ENCODE results near the gene MSLN. TPM values are rescaled to one million over a fixed set of nuclear protein-coding genes. Genes with fewer than 3 reads are reported as not detected.

MSLN gene
- total RNA-seq, 4 donors from 2014 or later: 1.1 to 4.3 (median 4.0) TPM; not detected in 1

GRCh38 chr16:798666-799065, 38.1 kb downstream of the MSLN start:
- TF ChIP-seq CTCF (IDR thresholded peaks at IDR 0.05) (no peak), POLR2A (IDR thresholded peaks at IDR 0.05) (no peak)
- H3K4me3 ChIP-seq (ENCODE audit: low read depth, poor library complexity, severe bottlenecking): no peak overlapping the region
- WGBS, 2 donors: 85 to 88% methylated on average over 12 to 19 of the region's 19 CpGs
- intact Hi-C loops (cut with DNase I; ENCODE audit: low total_unique reads): no loop called here
- no peak for DNase-seq (ENCODE audit: low spot score in 2 of 2)

- DNase-seq (ENCODE audit: low spot score in 2 of 2): no peak
- no peak overlapping the region for H3K4me3 ChIP-seq (ENCODE audit: low read depth, poor library complexity, severe bottlenecking)
- TF ChIP-seq CTCF (IDR thresholded peaks at IDR 0.05): no peak
- TF ChIP-seq POLR2A (IDR thresholded peaks at IDR 0.05): no peak
- intact Hi-C loops (cut with DNase I; ENCODE audit: low total_unique reads): no loop called here
- WGBS, 2 donors: 49 to 59% methylated on average over 20 to 22 of the region's 22 CpGs
Observed at GRCh38 chr16:799111-799947, 38.8 kb downstream of the MSLN start.

GRCh38 chr16:799948-800833, 39.7 kb downstream of the MSLN start, which contains the start of gene GNG13:
Gene GNG13 (minus strand): TSS chr16:800734. CDS start chr16:799077, 1,657 bp downstream.
- no peak within 1 kb of the TSS for H3K4me3 ChIP-seq (ENCODE audit: low read depth, poor library complexity, severe bottlenecking)
- 4 to 6% methylated on average over 18 to 45 of the region's 57 CpGs for WGBS, 2 donors
- intact Hi-C loops (cut with DNase I; ENCODE audit: low total_unique reads): no loop called here
- no peak for DNase-seq (ENCODE audit: low spot score in 2 of 2)
- TF ChIP-seq CTCF (IDR thresholded peaks at IDR 0.05): no peak
- no peak for TF ChIP-seq POLR2A (IDR thresholded peaks at IDR 0.05)

- 5 to 16% methylated on average over 6 to 11 of the region's 17 CpGs for WGBS, 2 donors
- H3K4me3 ChIP-seq (ENCODE audit: low read depth, poor library complexity, severe bottlenecking): no peak overlapping the region
- intact Hi-C loops (cut with DNase I; ENCODE audit: low total_unique reads): no loop called here
- no peak for TF ChIP-seq CTCF (IDR thresholded peaks at IDR 0.05)
- TF ChIP-seq POLR2A (IDR thresholded peaks at IDR 0.05): no peak
- no peak for DNase-seq (ENCODE audit: low spot score in 2 of 2)
Observed at GRCh38 chr16:800834-801511, 40.4 kb downstream of the MSLN start.

GRCh38 chr16:801584-802363, 41.2 kb downstream of the MSLN start:
- WGBS, 2 donors: 28 to 42% methylated on average over 18 to 22 of the region's 22 CpGs
- no peak for TF ChIP-seq POLR2A (IDR thresholded peaks at IDR 0.05)
- H3K4me3 ChIP-seq (ENCODE audit: low read depth, poor library complexity, severe bottlenecking): no peak overlapping the region
- intact Hi-C loops (cut with DNase I; ENCODE audit: low total_unique reads): no loop called here
- no peak for DNase-seq (ENCODE audit: low spot score in 2 of 2)

Measured in lower leg skin (tissue), 4 donors.